Measurements from ENCODE around the gene RASGRP4. TPM values are rescaled to one million over a fixed set of nuclear protein-coding genes. Genes with fewer than 3 reads are reported as not detected.

Gene RASGRP4
- total RNA-seq, 4 donors from 2014 or later: under 0.01 to 2.0 (median 1.5) TPM; not detected in 1

Other genes with a start within 250 kb of the RASGRP4 start
- gene DPF1, start 202.0 kb downstream of the RASGRP4 start, total RNA-seq: 1 to 10 TPM in 1 of 4 donors, under 1 TPM in 1, not detected in 2; 0.85 to 4.2 TPM
- 100 to 1,000 TPM in 3 of 4 donors, 1 to 10 TPM in 1; 9.3 to 225 (median 172) TPM for gene PPP1R14A, start 169.8 kb downstream of the RASGRP4 start, total RNA-seq
- gene SPINT2, start 161.6 kb downstream of the RASGRP4 start, total RNA-seq: 10 to 100 TPM; 11.8 to 72.8 (median 29.4) TPM
- 10 to 100 TPM in 1 of 4 donors, 1 to 10 TPM in 2, not detected in 1; 2.9 to 15.3 (median 4.1) TPM for gene C19orf33, start 122.0 kb downstream of the RASGRP4 start, total RNA-seq
- gene YIF1B, start 110.3 kb downstream of the RASGRP4 start, total RNA-seq: 10 to 100 TPM in 3 of 4 donors, 1 to 10 TPM in 1; 6.4 to 31.7 (median 21.5) TPM
- 10 to 100 TPM in 1 of 4 donors, 1 to 10 TPM in 2, under 1 TPM in 1; 0.59 to 60.6 (median 4.3) TPM for gene KCNK6, start 106.4 kb downstream of the RASGRP4 start, total RNA-seq
- gene CATSPERG, start 90.4 kb downstream of the RASGRP4 start, total RNA-seq: 10 to 100 TPM in 3 of 4 donors, not detected in 1; 10.6 to 95.3 (median 19.3) TPM
- gene PSMD8, start 51.6 kb downstream of the RASGRP4 start, total RNA-seq: 100 to 1,000 TPM in 3 of 4 donors, 10 to 100 TPM in 1; 67.4 to 156 (median 128) TPM
- gene GGN, start 38.2 kb downstream of the RASGRP4 start, total RNA-seq: under 1 TPM in 1 of 4 donors, not detected in 3; 0.82 TPM
- gene SPRED3, start 37.5 kb downstream of the RASGRP4 start, total RNA-seq: 1 to 10 TPM in 1 of 4 donors, under 1 TPM in 1, not detected in 2; 0.88 to 5.7 TPM
- gene FAM98C, start 23.1 kb downstream of the RASGRP4 start, total RNA-seq: 10 to 100 TPM in 2 of 4 donors, 1 to 10 TPM in 2; 2.1 to 21.1 (median 11.7) TPM
- 1 to 10 TPM in 2 of 4 donors, under 1 TPM in 1, not detected in 1; under 0.01 to 6.2 (median 3.5) TPM for gene RYR1, start 7.5 kb upstream of the RASGRP4 start, total RNA-seq
- 1 to 10 TPM in 2 of 4 donors, under 1 TPM in 1, not detected in 1; 0.55 to 4.5 (median 3.6) TPM for gene MAP4K1, start 191.7 kb upstream of the RASGRP4 start, total RNA-seq
- 100 to 1,000 TPM; 211 to 441 (median 246) TPM for gene EIF3K, start 193.0 kb upstream of the RASGRP4 start, total RNA-seq
- gene ACTN4, start 221.4 kb upstream of the RASGRP4 start, total RNA-seq: 100 to 1,000 TPM; 259 to 844 (median 429) TPM